ENCODE data around the gene KIF25. TPM values are rescaled to one million over a fixed set of nuclear protein-coding genes. Genes with fewer than 3 reads are reported as not detected.

KIF25 gene
- total RNA-seq, 1 experiment from 2014 or later, result 0.39 TPM

DNA sequence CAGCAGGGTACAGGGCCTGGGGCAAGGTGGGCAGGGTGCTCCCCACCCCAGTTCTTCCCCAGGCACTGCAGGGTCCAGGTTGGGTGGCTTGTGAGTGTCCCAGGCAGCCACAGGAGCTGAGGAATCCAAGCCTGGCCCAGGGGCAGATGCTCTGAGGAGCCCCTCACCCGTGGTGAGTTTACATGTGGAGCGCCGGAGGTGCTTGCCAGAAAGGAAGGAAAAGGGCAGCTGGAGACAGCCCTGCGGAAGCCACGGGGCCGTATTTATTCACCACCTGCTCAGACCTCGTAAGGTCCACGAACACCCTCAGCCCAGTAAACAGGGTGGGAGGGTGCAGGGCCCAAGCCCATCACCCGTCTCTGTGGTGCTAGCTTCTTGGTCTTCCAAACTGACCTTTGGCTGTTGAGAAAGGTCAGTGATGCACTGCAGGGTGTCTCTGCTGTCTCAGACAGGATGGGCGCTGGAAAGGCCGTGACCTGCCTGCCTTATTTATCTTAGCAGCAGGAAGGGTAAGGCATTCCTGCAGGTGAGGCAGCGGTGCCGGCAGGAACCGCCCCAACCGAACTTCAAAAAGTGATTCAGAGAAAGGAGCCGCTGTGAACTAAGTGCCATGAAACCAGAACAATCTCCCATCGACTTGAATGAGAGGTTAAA lies 85.5 kb downstream of the KIF25 start:
- no peaks in the 10 kb centered on the region for H3K4me1 ChIP-seq (ENCODE audit: insufficient read depth, low read length, poor library complexity, severe bottlenecking)
- H3K27me3 ChIP-seq (replicated peaks; ENCODE audit: insufficient read depth, low read depth, low read length, poor library complexity), result no peaks in the 10 kb centered on the region
- no TSS peak for BruUV-seq (replicated peaks)
- no peaks in the 10 kb centered on the region for H3K9me3 ChIP-seq (ENCODE audit: low read depth, low read length, poor library complexity, severe bottlenecking)
- intact Hi-C loops (cut with micrococcal nuclease; ENCODE audit: unreplicated experiment), result no loop called here
- no peak for TF ChIP-seq EZH2 (IDR thresholded peaks at IDR 0.05; ENCODE audit: borderline replicate concordance, low read depth, low read length, poor library complexity, severe bottlenecking)
- TF ChIP-seq, protein P1, sequence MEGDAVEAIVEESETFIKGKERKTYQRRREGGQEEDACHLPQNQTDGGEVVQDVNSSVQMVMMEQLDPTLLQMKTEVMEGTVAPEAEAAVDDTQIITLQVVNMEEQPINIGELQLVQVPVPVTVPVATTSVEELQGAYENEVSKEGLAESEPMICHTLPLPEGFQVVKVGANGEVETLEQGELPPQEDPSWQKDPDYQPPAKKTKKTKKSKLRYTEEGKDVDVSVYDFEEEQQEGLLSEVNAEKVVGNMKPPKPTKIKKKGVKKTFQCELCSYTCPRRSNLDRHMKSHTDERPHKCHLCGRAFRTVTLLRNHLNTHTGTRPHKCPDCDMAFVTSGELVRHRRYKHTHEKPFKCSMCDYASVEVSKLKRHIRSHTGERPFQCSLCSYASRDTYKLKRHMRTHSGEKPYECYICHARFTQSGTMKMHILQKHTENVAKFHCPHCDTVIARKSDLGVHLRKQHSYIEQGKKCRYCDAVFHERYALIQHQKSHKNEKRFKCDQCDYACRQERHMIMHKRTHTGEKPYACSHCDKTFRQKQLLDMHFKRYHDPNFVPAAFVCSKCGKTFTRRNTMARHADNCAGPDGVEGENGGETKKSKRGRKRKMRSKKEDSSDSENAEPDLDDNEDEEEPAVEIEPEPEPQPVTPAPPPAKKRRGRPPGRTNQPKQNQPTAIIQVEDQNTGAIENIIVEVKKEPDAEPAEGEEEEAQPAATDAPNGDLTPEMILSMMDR (conservative IDR thresholded peaks at IDR 0.05; ENCODE audit: low read depth, low read length), result no peak
- DNase-seq (ENCODE audit: low spot score), result no peak
- POLR2A ChIA-PET (ENCODE audit: low non-redundant PET), result no interaction called here
- H3K4me3 ChIP-seq (ENCODE audit: low read depth, low read length, poor library complexity, severe bottlenecking), result no peak overlapping the region
- H3K27ac ChIP-seq (ENCODE audit: low read depth, low read length, poor library complexity, severe bottlenecking), result no peak overlapping the region
- no peaks in the 10 kb centered on the region for H3K36me3 ChIP-seq (ENCODE audit: insufficient read depth, low read length, poor library complexity, severe bottlenecking)
- CTCF ChIA-PET, result no interaction called here

DNA sequence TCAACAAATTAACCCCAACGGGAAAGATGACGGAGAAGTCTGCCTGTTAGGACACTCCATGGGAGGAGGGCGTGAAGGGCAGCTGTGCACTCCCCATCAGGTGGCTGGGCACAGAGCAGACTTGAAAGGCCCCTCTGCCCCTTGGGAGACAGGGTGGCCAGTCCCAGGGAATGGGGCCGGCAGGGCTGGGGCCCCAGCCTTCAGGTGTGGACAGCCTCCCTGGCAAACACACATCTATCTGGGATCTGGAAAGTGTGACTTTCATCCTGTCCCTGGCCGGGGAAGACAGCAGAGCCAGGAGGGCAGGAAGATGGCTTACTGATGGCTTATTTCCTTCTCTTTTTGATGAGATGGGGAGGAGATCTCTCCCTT lies 86.0 kb downstream of the KIF25 start:
- CTCF ChIA-PET, result no interaction called here
- intact Hi-C loops (cut with micrococcal nuclease; ENCODE audit: unreplicated experiment), result no loop called here
- Histone ChIP-seq H3K27ac (ENCODE audit: low read depth, low read length, poor library complexity, severe bottlenecking) (no peak overlapping the region), H3K27me3 (replicated peaks; ENCODE audit: insufficient read depth, low read depth, low read length, poor library complexity) (no peaks in the 10 kb centered on the region), H3K4me3 (ENCODE audit: low read depth, low read length, poor library complexity, severe bottlenecking) (no peak overlapping the region), H3K9me3 (ENCODE audit: low read depth, low read length, poor library complexity, severe bottlenecking) (no peaks in the 10 kb centered on the region), H3K4me1 (ENCODE audit: insufficient read depth, low read length, poor library complexity, severe bottlenecking) (no peaks in the 10 kb centered on the region), H3K36me3 (ENCODE audit: insufficient read depth, low read length, poor library complexity, severe bottlenecking) (no peaks in the 10 kb centered on the region)
- POLR2A ChIA-PET (ENCODE audit: low non-redundant PET), result no interaction called here
- BruUV-seq (replicated peaks), result no TSS peak
- TF ChIP-seq EZH2 (IDR thresholded peaks at IDR 0.05; ENCODE audit: borderline replicate concordance, low read depth, low read length, poor library complexity, severe bottlenecking), result no peak
- TF ChIP-seq, protein P1 (conservative IDR thresholded peaks at IDR 0.05; ENCODE audit: low read depth, low read length), result no peak
- DNase-seq (ENCODE audit: low spot score), result no peak

DNA sequence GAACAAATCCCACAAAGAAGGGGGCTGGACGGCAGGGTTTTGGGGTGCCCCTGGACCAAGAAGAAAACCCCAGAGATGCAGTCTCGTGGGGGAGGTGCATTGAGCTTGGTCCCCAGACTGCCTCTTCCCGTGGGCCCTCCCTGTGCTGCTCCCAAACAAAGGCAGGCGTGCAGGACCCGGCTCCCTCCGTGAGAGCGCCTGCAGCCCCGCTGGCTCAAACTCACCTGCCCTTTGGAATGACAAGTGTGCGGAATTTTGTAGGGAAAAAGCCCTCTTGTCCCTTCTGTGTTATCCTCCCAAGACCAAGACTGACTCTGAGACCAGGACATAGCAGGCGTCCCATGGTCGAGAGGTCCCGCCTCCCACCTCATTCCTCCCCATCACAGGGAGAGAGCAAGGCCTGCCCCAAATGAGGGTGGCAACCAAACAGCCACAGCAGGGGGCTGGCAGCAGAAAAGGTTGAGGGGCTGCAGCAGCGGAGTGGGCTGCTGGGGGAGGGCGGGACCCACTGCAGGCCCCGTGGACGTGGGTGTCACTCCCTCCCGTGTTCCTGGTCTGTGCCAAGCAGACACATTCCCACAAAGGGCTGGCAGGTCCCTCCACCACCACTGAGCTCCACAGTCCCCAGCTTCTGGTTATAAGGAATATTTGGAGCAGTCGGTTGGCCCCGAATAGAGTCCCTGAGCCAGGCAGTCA lies 87.1 kb downstream of the KIF25 start:
- intact Hi-C loops (cut with micrococcal nuclease; ENCODE audit: unreplicated experiment), result no loop called here
- ChIA-PET POLR2A (ENCODE audit: low non-redundant PET) (no interaction called here), CTCF (no interaction called here)
- Histone ChIP-seq H3K36me3 (ENCODE audit: insufficient read depth, low read length, poor library complexity, severe bottlenecking) (no peaks in the 10 kb centered on the region), H3K9me3 (ENCODE audit: low read depth, low read length, poor library complexity, severe bottlenecking) (no peaks in the 10 kb centered on the region), H3K4me3 (ENCODE audit: low read depth, low read length, poor library complexity, severe bottlenecking) (no peak overlapping the region), H3K27ac (ENCODE audit: low read depth, low read length, poor library complexity, severe bottlenecking) (no peak overlapping the region), H3K4me1 (ENCODE audit: insufficient read depth, low read length, poor library complexity, severe bottlenecking) (no peaks in the 10 kb centered on the region), H3K27me3 (replicated peaks; ENCODE audit: insufficient read depth, low read depth, low read length, poor library complexity) (no peaks in the 10 kb centered on the region)
- BruUV-seq (replicated peaks), result no TSS peak
- no peak for TF ChIP-seq EZH2 (IDR thresholded peaks at IDR 0.05; ENCODE audit: borderline replicate concordance, low read depth, low read length, poor library complexity, severe bottlenecking)
- TF ChIP-seq, protein P1 (conservative IDR thresholded peaks at IDR 0.05; ENCODE audit: low read depth, low read length), result no peak
- no peak for DNase-seq (ENCODE audit: low spot score)
